SU-DHL-6 (cell line): ENCODE data around the gene APLNR.

ENCODE experiments used
- EZH2phosphoT487 ChIP-seq: fragments of 200-600 bp; sonication (generic), shearing (Covaris generic); conservative IDR thresholded peaks from 2 replicates; pipeline ENCODE4 v1.6.1; 2018; ENCODE audit warnings: mild to moderate bottlenecking, antibody characterized with exemption, low read length, moderate library complexity, mixed read lengths
- TF ChIP-seq, protein P1 (sequence below): fragments of 200-600 bp; sonication (generic); IDR thresholded peaks from one replicate; pipeline ENCODE4 v1.5.1; 2017; ENCODE audit warnings: antibody characterized with exemption, mild to moderate bottlenecking, low read length, moderate library complexity; ENCODE audit not compliant: insufficient read depth, poor library complexity, severe bottlenecking

DNA sequence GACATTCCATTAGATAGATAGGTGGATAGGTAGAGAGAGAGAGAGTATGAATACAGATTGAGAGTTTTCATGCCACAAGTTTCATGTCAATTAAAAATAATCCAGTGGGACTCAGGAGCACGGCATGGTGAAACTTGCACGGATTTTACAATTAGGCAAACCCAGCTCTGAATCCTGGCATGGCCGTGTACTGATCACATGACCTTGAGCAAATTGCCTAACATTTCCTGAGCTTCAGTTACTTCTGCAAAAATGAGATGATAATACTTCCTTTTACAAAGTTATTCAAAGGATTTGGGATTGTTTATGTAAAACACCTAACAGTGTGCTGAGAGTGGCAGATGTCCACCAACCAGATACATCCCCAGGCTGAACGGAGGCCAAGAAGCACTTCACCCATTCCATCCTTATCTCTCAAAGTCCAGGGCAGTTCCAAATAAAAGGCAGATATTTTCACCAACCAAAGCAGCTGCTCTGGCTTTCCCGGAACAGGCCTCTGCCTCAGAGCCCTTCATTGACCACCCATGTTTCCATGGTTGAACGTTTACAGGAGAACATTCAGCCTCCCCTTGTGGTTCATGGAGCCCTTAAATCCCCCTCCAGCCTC, 17.9 kb downstream of the APLNR start:
- TF ChIP-seq, protein P1, sequence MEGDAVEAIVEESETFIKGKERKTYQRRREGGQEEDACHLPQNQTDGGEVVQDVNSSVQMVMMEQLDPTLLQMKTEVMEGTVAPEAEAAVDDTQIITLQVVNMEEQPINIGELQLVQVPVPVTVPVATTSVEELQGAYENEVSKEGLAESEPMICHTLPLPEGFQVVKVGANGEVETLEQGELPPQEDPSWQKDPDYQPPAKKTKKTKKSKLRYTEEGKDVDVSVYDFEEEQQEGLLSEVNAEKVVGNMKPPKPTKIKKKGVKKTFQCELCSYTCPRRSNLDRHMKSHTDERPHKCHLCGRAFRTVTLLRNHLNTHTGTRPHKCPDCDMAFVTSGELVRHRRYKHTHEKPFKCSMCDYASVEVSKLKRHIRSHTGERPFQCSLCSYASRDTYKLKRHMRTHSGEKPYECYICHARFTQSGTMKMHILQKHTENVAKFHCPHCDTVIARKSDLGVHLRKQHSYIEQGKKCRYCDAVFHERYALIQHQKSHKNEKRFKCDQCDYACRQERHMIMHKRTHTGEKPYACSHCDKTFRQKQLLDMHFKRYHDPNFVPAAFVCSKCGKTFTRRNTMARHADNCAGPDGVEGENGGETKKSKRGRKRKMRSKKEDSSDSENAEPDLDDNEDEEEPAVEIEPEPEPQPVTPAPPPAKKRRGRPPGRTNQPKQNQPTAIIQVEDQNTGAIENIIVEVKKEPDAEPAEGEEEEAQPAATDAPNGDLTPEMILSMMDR = no peak
- TF ChIP-seq EZH2phosphoT487 = no peak
